Esophagus muscularis mucosa (tissue), 4 donors: Measurements from ENCODE around the gene RCHY1. TPM values are rescaled to one million over a fixed set of nuclear protein-coding genes. Genes with fewer than 3 reads are reported as not detected.
A peak's percentile ranks its signal among the peaks of the same experiment; 100 is the strongest.

Experiments used
- DNase-seq: peaks from one replicate; pipeline ENCODE4 v3.0.0-alpha.2; 2017; ENCODE audit errors: extremely low spot score
- H3K27ac ChIP-seq, 4 donors: fragments of 200-600 bp; sonication (generic); replicated peaks in 1 of 4; 1 replicate in 3 of 4; 2 replicates in 1 of 4; pipeline ENCODE4 v1.5.1; 2016 to 2019; ENCODE audit warnings: mild to moderate bottlenecking in 1 of 4
- H3K27me3 ChIP-seq, 4 donors: fragments of 200-600 bp; sonication (generic); one replicate each; pipeline versions ENCODE4 v1.5.1 to v1.6.0; 2016 to 2019
- H3K36me3 ChIP-seq, 4 donors: fragments of 200-600 bp; sonication (generic); one replicate each; pipeline ENCODE4 v1.5.1; 2016 to 2019
- H3K4me1 ChIP-seq, 4 donors: fragments of 200-600 bp; sonication (generic); one replicate each; pipeline ENCODE4 v1.5.1; 2016 to 2019
- H3K4me3 ChIP-seq, 4 donors: fragments of 200-600 bp; sonication (generic); 1 replicate in 2 of 4; 2 replicates in 2 of 4; pipeline ENCODE4 v1.5.1; 2016 to 2019; ENCODE audit warnings: mild to moderate bottlenecking in 4 of 4, moderate library complexity in 1 of 4
- H3K9me3 ChIP-seq, 4 donors: fragments of 200-600 bp; sonication (generic); 1 replicate in 3 of 4; 2 replicates in 1 of 4; pipeline ENCODE4 v1.5.1; 2016 to 2019
- EP300 ChIP-seq: sonication (generic); formaldehyde crosslinking; IDR thresholded peaks from one replicate; pipeline ENCODE4 v1.6.1; 2017; ENCODE audit warnings: antibody characterized with exemption
- POLR2A ChIP-seq: fragments of 450-650 bp; IDR thresholded peaks from one replicate; pipeline ENCODE4 v1.6.1; 2017; ENCODE audit warnings: antibody characterized with exemption, moderate library complexity, mild to moderate bottlenecking, low read depth
- POLR2AphosphoS5 ChIP-seq, 2 donors: sonication (generic); formaldehyde crosslinking; IDR thresholded peaks; one replicate each; pipeline ENCODE4 v1.6.1; 2017; ENCODE audit warnings: antibody characterized with exemption in 2 of 2
- WGBS: methylation state at CpG from one replicate; pipeline ENCODE4 v1.1.5; 2018; 5-methylcytosine and 5-hydroxymethylcytosine counted together
- intact Hi-C: fragments of 100-400 bp; cut with DNase I; formaldehyde crosslinking; loops from one replicate; pipeline ENCODE4 v1.15.1; 2023
- total RNA-seq, 4 donors: library from RNA; depleted of rRNA; stranded (reverse); fragments of >200 nt; gene quantifications; one replicate each; pipeline versions ENCODE4 v1.1.0 to v1.2.1, GENCODE V29; 2016
- TF ChIP-seq, protein P1 (sequence below), 3 experiments: fragments of 200-600 bp in 2 of 3; fragments of 450-650 bp in 1 of 3; sonication (generic) in 2 of 3; IDR thresholded peaks; one replicate each; pipeline ENCODE4 v1.5.1; 2017 to 2019; ENCODE audit warnings: antibody characterized with exemption in 3 of 3, mild to moderate bottlenecking in 2 of 3, moderate library complexity in 1 of 3

The RCHY1 gene
- total RNA-seq, 4 donors from 2014 or later: 10.9 to 20.8 (median 18.4) TPM

DNA sequence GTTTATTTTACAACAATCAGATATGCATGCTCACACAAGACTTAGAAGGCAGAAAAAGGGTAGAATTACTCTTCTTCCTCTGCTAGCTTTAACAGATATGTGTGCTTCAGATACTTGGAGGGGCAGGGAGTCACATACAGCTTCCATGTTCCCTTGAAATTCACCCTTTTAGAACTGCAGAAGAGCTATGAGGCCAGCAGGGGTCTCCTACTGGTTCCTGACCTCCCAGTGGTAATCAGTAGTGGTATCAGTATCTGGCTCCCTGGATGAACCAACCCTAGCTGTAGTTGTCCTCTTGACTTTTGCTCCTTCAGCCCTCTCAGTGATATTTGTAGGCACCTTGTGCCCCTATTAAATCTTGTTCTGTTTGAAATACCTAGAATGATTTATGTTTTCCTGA is 81.5 kb downstream of the RCHY1 start:
- no peak for TF ChIP-seq POLR2A
- TF ChIP-seq, protein P1, sequence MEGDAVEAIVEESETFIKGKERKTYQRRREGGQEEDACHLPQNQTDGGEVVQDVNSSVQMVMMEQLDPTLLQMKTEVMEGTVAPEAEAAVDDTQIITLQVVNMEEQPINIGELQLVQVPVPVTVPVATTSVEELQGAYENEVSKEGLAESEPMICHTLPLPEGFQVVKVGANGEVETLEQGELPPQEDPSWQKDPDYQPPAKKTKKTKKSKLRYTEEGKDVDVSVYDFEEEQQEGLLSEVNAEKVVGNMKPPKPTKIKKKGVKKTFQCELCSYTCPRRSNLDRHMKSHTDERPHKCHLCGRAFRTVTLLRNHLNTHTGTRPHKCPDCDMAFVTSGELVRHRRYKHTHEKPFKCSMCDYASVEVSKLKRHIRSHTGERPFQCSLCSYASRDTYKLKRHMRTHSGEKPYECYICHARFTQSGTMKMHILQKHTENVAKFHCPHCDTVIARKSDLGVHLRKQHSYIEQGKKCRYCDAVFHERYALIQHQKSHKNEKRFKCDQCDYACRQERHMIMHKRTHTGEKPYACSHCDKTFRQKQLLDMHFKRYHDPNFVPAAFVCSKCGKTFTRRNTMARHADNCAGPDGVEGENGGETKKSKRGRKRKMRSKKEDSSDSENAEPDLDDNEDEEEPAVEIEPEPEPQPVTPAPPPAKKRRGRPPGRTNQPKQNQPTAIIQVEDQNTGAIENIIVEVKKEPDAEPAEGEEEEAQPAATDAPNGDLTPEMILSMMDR (IDR thresholded peaks at IDR 0.05): peak in 1 of 3 experiments; percentile 3
- intact Hi-C loops: no loop called here
- DNase-seq: no peak

DNA sequence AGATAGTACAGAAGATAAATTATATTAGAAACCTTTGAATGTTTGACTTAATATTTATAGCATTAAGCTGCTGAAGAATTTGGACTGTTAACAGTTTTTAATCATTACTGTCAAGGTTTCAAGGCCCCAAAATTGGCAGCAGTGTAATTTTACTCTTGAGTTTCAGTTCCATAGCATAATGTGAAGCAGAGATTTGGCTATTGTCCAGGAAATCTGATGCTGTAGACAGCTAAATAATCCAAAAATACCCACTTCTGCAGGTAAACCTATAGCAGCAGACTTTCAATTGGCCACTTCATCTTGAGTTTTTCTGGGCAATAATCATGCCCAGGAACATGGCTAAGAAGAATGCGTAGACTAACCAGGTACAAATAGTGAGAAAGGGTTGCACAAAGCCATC is 85.0 kb downstream of the RCHY1 start:
- no peaks in the 10 kb centered on the region for H3K27me3 ChIP-seq
- WGBS: 73% methylated on average over 1 of the region's 1 CpG

More for the DNA sequence above, 81.5 kb downstream of the RCHY1 start:
- Histone ChIP-seq H3K4me3 (no peak overlapping the region), H3K36me3 (no peaks in the 10 kb centered on the region), H3K9me3 (peaks cover 0 to 7% (median 0%) of the 10 kb centered on the region in 4 donors), H3K27ac (no peak overlapping the region), H3K27me3 (no peaks in the 10 kb centered on the region), H3K4me1 (no peaks in the 10 kb centered on the region)

More for the DNA sequence above, 85.0 kb downstream of the RCHY1 start:
- no peaks in the 10 kb centered on the region for H3K4me1 ChIP-seq
- intact Hi-C loops: no loop called here
- no peak for DNase-seq
- no peaks in the 10 kb centered on the region for H3K9me3 ChIP-seq
- H3K4me3 ChIP-seq: no peak overlapping the region
- no peak for TF ChIP-seq EP300
- TF ChIP-seq, protein P1 (IDR thresholded peaks at IDR 0.05): no peak
- no peak for TF ChIP-seq POLR2AphosphoS5 (IDR thresholded peaks at IDR 0.05)
- TF ChIP-seq POLR2A: no peak
- H3K27ac ChIP-seq: no peak overlapping the region
- H3K36me3 ChIP-seq: no peaks in the 10 kb centered on the region

Other genes starting within 250 kb of the RCHY1 start
- 10 to 100 TPM; 11.0 to 21.2 (median 12.8) TPM for gene THAP6, start 70 bp upstream of the RCHY1 start, total RNA-seq
- gene ODAPH, start 41.7 kb upstream of the RCHY1 start, total RNA-seq: not detected
- 1 to 10 TPM; 2.9 to 6.2 (median 3.1) TPM for gene CDKL2, start 116.1 kb upstream of the RCHY1 start, total RNA-seq
- gene G3BP2, start 159.0 kb upstream of the RCHY1 start, total RNA-seq: 100 to 1,000 TPM in 3 of 4 donors, 10 to 100 TPM in 1; 94.6 to 127 (median 109) TPM
- 100 to 1,000 TPM in 1 of 4 donors, 10 to 100 TPM in 3; 61.0 to 103 (median 74.4) TPM for gene USO1, start 210.2 kb upstream of the RCHY1 start, total RNA-seq